ENCODE data around the gene GDPD3.
A peak's percentile ranks its signal among the peaks of the same experiment; 100 is the strongest.

GDPD3 gene

DNA sequence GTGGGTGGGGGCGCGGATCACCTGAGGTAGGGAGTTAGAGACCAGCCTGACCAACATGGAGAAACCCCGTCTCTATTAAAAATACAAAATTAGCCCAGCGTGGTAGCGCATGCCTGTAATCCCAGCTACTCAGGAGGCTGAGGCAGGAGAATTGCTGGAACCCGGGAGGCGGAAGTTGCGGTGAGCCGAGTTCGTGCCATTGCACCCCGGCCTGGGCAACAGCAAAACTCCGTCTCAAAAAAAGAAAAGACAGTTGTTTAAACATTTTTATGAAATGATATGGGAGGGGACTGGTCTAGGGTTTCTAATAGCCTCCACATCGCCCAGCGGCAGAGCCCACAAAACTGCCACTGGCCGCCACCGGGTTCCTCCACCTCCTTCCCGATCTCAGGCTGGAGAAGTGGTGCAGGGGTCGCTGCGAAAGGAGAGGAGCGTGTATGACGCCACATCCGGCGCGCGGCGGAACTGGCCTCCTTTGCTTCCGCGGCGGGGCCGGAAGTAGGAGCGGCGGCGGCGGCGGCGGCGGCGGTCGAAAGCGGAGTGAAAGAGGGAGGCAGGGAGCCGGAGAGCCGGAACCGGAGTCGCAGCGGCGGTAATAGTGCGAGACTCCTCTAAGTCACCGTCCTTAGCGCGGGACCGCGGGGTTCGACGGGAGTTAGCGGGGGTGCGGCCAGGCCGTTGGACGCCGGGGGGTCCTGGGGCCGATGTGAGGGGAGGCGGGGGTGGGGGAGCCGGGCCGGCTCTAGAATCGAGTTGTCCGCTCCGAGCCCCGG, 37.6 kb downstream of the GDPD3 start, which contains the start of gene PPP4C:
PPP4C (plus strand) TSS at position 492 of the 773 bp plus-strand sequence. CDS start 384 bp downstream, outside the sequence.
- DNase-seq, result no peak

DNA sequence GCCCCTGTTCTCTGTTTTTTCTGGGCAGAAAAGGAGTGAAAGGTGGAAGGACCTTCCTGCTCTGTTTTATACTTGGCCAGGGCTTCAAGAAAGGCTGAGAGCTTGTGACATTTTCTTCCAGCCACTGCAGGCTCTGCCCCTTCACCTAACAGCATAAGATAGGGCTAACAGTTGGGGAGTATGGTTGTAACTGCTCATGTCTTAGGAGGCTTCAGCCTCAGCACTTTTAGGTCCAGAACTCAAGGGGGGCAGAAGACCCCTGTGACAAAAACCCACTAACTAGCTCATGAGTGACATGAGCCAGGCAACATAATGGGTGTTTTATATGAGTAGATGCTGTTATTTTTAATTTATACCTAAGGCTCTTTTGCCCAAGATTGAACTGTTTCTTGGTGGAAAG, 42.8 kb downstream of the GDPD3 start:
- DNase-seq, result no peak

DNA sequence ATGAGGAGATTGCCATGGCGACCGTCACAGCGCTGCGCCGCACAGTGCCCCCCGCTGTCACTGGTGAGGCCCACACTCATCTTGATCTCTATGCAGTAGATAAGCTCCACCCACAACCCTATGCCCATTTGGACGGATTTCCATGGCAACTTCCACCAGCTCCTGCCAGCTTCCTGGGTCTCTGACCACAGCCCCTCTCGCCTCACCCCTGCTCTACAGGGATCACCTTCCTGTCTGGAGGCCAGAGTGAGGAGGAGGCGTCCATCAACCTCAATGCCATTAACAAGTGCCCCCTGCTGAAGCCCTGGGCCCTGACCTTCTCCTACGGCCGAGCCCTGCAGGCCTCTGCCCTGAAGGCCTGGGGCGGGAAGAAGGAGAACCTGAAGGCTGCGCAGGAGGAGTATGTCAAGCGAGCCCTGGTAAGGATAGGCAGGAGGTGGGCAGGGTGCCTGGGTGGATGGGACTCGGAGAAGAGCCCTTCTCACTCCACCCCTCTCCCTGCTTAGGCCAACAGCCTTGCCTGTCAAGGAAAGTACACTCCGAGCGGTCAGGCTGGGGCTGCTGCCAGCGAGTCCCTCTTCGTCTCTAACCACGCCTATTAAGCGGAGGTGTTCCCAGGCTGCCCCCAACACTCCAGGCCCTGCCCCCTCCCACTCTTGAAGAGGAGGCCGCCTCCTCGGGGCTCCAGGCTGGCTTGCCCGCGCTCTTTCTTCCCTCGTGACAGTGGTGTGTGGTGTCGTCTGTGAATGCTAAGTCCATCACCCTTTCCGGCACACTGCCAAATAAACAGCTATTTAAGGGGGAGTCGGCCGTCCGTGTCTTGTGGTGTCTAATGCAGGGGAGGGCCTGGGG, 43.5 kb downstream of the GDPD3 start:
- no peak for DNase-seq

DNA sequence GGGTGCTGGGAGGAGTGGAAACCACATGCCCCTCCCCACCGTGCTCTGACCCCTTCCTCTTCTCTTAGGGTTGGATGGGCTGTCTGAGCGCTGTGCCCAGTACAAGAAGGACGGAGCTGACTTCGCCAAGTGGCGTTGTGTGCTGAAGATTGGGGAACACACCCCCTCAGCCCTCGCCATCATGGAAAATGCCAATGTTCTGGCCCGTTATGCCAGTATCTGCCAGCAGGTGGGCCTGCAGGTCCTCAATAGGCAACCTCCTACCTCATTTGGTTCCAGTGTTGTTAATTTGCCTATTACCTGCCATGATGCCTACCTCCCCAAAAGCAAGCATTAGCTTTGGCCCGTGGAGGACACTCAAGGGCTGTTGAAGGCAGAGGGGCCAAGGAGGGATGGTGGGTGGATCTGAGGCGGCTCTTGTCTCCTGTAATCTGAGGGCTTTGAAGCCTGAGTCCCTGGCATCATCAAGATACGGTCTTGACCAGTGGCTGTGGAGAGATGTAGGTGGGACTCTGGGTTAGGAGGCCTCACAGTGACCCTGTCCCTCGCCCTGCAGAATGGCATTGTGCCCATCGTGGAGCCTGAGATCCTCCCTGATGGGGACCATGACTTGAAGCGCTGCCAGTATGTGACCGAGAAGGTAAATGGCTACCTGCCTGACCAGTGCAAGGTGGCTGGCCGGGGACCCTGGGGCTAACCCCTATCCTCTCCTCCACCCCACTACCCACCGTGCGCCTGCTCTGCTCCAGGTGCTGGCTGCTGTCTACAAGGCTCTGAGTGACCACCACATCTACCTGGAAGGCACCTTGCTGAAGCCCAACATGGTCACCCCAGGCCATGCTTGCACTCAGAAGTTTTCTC, 44.4 kb downstream of the GDPD3 start:
- DNase-seq, result no peak

DNA sequence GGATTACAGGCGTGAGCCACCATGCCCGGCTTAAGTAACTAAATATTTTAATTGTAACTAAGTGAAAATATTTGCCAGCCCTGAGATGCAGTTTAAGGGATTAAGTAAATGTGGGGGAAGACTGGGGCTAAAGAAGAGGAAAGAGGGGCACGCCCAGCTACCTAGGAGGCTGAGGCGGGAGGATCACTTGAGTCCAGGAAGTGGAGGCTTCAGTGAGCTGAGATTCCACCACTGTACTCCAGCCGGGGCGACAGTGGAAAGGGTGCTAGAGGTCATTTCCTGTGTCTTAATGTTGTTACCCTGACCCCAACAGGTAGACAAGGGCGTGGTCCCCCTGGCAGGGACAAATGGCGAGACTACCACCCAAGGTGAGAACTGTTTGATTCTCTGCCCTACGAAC, 45.0 kb downstream of the GDPD3 start:
- DNase-seq, result no peak

DNA sequence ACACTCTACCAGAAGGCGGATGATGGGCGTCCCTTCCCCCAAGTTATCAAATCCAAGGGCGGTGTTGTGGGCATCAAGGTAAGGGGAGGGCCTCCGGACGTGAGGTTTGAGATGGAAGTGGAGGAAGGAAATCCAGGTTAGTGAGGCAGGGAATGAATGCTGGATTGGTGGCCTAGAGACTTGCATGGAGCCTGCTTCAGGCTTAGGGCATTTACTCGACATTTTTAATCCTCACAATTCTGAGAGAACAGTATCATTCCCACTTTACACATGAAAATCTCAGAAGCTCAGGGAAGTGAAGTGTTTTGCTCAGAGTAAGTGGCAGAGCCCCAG, 45.8 kb downstream of the GDPD3 start:
- no peak for DNase-seq

DNA sequence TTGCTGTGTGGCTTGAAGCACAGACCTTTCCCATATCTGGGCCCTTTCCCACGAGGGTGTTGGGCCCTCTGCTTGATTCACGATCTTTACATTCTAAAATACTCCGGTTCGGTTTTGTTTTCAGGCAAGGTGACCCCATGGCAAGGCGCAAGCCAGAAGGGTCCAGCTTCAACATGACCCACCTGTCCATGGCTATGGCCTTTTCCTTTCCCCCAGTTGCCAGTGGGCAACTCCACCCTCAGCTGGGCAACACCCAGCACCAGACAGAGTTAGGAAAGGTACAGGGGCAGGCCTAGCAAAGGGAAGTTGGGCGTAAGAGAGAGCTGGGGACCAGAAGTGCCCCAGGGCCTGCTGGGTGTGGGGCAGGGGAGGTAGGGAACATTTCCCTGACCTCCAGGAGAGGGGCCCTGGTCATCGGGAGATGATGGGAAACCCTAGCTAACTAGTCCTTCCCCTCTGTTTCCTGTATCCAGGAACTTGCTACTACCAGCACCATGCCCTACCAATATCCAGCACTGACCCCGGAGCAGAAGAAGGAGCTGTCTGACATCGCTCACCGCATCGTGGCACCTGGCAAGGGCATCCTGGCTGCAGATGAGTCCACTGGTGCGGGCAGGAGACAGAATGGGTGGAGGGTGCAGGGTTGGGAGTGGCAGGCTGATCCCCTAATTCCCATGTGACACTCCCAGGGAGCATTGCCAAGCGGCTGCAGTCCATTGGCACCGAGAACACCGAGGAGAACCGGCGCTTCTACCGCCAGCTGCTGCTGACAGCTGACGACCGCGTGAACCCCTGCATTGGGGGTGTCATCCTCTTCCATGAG, 46.4 kb downstream of the GDPD3 start:
- no peak for DNase-seq

DNA sequence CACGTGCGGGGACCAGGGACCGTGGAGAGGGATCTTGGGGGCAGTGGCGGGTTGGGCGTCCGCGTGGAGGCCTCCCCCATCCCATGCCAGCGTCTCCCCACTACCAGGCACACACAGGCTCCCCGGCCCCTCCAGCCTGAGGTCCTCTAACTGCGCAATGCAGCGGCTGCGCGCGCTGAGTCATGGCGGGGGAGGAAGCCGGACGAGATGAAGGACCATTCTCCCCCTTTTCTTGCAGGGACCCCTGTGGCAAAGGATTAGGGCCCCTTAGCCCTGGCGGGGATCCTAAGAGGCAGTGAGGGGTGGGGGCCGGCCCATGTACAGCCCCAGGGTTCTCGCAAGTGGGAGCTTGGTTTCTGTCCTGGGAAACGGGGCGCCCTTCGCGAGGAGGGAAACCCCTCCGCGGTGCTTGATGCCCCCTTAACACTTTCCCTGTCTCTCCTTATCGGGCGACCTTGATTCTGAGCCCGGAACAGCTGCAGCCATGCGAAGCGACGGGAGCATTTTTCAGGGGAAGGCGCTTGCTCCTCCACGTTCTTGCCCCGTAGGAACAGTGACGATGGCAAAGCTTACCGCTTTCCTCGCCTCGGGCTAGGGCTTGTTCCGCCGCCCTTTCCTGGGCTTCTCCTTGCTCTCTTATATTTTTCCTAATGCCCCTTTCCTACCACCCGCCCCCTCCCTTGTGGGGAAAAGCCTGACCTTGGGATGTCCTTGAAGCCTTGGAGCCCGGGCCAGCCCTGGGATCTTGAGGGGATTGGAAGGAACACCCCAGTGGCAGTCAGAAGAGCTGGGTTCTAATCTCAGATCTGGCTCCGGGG, 47.2 kb downstream of the GDPD3 start:
- DNase-seq, result no peak

DNA sequence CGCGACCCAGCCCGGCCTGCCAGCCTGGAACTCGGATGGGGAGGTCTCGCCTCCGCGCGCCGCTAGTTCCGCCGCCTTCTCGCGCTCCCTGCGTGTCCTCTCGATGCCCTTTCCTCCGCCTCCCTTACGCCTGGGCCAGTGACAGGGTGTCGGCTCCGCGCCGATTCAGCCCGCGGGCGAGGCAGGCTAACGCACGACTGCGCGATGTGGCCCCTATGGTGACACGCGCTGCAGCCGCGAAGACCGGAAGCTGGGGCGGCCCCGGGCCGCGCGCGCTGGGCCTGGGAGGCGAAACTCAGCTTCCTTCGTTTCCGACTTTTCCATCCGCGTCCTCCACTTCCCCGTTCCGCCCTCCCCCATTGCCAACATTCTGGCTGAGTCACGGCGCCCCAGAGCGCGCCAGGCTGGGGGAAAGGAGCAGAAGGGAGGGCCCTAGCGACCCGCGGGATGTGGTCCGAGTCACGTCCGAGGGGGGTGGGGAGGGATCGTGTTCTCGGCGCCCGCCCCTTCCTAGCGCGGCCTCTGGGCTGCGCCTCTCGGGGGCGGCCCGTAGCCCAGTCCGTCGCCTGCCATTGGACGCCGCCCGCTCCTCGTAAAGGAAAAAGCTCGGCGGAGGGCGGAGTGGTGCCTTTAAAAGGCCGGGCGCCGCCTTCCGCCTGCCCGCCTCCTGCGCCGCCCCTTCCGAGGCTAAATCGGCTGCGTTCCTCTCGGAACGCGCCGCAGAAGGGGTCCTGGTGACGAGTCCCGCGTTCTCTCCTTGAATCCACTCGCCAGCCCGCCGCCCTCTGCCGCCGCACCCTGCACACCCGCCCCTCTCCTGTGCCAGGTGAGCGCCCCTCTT, 48.0 kb downstream of the GDPD3 start, which contains the start of gene ALDOA:
ALDOA (plus strand) TSS at position 659 of the 841 bp plus-strand sequence. CDS start 1,138 bp downstream, outside the sequence.
- DNase-seq, result peak; percentile 66

DNA sequence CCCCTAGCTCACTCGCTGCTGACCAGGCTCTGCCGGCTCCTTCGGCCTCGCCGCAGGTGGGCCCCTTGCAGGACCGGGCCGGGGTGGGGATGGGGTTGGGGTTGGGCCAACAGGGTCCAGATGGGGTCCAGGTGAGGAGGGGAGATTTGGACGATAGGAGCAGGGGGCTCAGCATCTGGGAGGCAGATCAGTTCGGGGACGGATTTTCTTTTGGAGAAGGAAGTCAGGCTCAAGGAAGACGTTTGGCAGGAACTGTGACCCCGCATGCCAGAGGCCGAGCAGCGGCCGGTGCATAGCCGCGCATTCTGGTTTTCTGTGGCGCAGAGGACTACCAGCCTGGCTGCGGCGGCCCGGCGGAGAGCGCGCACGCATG, 48.6 kb downstream of the GDPD3 start:
- DNase-seq, result no peak

DNA sequence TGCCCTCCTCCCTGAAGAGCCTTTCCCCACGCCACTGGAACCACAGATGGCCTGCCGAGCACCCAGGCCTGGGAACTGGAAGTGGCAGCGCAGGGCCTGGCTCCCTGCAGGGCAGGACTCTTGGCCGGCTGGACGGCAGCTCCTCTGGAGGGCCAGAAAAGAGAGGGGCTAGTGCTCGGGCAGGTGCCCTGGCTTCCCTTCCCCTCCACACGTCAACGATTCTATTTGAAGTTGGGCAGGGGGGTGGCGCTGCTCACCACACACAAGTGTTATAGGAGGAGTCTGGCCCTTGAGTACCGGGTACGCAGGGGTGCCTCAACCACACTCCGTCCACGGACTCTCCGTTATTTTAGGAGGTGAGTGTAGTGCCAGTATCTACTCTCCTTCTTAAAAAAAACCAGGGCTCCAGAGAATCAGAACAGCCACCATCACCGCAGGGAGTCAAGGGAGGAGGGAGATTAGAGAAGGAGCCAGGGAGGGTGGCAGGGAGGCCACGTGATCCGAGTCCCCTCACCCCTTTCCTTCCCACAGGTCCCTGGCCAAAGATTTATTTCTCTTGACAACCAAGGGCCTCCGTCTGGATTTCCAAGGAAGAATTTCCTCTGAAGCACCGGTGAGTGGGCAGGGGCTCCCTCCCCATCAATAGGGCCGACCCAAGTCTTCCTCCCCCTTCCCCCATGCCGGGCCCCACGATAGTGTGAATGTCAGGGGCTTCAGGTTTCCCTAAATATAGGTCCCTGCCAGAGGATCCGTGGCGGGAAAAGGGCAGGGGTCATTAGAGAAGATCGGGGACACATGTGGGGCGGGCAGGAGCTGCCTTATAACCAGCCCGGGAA, 49.2 kb downstream of the GDPD3 start:
- no peak for DNase-seq

DNA sequence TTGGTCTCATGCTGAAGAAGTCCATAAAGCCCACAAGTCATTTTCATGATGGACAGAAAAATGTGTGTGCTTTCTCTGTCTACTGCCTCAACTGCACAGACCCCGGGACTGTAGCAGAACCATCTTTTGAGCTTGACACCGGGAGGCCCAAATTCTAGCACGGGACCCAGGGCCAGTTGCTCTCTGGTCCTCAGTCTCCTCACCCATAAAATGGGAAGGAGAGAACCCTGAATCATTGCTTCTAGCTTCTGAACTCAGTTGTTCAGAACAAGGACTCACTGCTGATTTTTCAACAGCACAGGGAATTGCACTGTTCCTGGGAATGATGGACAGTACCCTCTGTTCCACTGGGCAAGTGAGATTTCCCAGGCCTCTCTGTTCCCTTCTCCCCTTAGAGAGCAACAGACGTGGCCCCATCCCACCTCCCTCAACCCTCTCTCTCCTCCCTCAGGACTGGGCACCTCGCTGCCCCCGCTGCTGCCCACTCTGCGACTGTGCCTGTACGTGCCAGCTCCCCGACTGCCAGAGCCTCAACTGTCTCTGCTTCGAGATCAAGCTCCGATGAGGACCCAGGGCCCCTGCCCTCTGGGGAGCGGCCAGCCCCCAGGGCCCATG, 50.0 kb downstream of the GDPD3 start:
- DNase-seq, result no peak

DNA sequence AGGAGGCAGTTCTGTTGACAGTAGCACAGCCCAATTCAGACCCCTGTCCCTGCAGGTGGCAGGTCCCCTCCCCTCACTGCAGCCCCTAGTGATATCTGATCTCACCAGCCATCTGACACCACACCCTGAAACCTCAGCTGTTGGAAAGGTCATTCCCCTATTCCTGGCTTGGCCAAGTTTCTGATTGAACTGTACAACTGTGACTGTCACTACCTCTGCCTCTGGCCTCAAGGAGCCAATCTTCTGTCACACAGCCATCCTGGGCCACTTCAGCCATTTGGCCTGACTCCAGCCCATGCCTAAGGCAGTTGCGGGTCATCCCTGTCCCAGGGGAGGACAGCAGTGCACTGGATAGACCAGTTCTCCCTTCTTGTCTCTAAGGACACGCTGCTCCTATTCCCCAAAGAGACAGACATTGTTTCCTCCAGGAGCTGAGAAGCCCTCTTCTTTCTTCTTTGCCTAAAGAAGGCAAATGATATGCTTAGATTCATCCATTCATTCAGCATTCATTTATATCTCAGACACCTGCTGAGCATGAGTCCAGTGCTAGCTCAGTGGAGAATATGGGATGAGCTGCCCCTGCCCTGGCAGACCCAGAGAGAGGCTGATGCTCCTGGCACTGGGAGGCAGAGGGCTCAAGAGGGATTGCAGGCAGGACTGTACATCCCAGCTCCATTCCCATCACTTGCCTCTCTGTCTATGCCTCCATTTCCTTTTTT, 52.3 kb downstream of the GDPD3 start:
- DNase-seq, result no peak

DNA sequence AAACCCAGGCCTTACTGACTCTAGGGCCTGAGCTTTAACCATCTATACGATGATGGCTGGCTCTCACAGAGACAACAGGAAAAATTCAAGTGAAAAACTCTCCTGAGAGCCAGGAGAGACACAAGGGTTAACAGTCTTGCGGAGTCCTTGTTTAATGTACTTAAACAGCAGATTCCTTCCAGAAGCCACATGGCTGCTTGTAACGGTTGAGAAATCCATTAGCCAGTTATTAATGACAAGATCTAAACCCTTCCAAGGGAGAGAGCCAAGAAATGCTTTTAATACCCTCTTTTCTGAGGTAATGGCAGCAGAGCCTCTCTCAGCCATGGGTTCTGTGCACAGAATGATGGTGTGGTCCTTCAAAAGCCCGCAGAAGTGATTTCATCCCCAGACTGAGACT, 53.0 kb downstream of the GDPD3 start:
- DNase-seq, result no peak

DNA sequence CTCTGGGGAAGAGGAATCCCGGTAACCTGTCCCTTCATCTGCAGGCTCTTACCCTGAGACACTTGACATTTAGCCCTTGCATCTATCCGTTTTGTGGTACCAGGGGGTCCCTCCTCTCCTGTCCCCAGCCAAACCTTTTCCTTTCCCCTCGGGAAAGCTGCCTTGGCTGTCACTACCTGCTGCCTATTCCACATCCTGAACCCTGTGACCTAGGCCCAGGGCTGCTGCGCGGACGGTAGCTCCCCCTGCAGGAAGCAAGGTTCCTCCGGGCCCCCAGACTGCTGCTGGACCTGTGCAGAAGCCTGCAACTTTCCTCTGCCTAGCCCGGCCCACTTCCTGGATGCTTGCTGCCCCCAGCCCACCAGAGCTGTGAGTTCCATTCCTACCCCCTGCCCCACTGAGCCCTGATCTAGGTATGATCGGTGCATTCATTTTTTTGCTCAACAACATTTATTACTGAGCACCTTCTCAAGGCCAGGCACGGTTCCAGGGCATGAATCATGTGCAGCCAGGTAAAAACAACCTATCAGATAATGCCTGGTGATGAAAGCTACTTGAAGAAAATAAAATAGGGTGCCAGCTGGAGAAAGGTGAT, 58.3 kb downstream of the GDPD3 start:
- no peak for DNase-seq

All from NCI-H2081 treated with DMSO at 0.1 percent for 48 hours (cell line).